Fibroblast of mammary gland (primary cell): ENCODE measurements around the gene KIAA1671.

ENCODE experiments used
- DNase-seq: peaks from one replicate; pipeline ENCODE4 v3.0.0-alpha.2; 2010; ENCODE audit warnings: low read depth
- H3K4me3 ChIP-seq: 2 replicates; pipeline ENCODE4 v1.5.1; 2011; ENCODE audit warnings: low read depth, mild to moderate bottlenecking, low read length, moderate library complexity; ENCODE audit not compliant: control insufficient read depth
- TF ChIP-seq, protein P1 (sequence below): conservative IDR thresholded peaks from 2 replicates; pipeline ENCODE4 v1.5.1; 2011; ENCODE audit warnings: low read depth, low read length, inconsistent platforms; ENCODE audit not compliant: control insufficient read depth, insufficient read depth

The KIAA1671 gene

DNA sequence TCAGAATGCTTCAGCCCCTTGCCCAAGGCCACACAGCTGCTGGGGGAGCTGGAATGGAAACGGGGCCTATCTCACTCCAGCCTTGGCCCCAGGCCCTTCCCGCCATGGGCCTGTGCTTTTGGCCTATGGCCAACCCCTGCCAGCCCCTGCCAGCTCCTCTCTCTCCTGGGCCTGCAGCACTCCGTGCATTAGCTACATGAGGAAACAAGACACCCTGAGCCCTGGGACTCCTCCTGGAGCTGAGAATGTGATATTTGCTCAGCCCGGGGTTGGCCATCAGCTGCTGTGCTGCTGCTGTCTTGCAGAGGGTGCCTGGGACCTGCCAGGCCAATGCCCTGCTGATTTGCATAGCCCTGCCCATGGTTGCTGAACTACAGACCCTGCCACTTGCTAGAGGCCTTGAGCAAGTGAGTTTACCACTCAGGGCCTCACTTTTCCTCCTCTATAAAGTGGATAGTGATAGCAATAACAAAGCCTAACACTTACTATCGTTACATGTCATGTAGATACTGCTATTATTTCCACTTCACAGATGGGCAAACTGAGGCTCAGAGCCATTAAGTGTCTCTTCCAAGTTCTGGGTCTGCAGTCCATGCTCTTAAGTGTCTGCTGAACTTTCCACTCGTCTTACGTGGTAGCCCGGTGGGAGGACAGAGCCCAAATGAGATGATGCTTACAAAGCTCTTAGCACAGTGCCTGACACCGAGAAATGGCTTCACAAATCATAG, 99.6 kb downstream of the KIAA1671 start:
- no peak overlapping the region for H3K4me3 ChIP-seq
- no peak for DNase-seq
- TF ChIP-seq, protein P1, sequence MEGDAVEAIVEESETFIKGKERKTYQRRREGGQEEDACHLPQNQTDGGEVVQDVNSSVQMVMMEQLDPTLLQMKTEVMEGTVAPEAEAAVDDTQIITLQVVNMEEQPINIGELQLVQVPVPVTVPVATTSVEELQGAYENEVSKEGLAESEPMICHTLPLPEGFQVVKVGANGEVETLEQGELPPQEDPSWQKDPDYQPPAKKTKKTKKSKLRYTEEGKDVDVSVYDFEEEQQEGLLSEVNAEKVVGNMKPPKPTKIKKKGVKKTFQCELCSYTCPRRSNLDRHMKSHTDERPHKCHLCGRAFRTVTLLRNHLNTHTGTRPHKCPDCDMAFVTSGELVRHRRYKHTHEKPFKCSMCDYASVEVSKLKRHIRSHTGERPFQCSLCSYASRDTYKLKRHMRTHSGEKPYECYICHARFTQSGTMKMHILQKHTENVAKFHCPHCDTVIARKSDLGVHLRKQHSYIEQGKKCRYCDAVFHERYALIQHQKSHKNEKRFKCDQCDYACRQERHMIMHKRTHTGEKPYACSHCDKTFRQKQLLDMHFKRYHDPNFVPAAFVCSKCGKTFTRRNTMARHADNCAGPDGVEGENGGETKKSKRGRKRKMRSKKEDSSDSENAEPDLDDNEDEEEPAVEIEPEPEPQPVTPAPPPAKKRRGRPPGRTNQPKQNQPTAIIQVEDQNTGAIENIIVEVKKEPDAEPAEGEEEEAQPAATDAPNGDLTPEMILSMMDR, result no peak

DNA sequence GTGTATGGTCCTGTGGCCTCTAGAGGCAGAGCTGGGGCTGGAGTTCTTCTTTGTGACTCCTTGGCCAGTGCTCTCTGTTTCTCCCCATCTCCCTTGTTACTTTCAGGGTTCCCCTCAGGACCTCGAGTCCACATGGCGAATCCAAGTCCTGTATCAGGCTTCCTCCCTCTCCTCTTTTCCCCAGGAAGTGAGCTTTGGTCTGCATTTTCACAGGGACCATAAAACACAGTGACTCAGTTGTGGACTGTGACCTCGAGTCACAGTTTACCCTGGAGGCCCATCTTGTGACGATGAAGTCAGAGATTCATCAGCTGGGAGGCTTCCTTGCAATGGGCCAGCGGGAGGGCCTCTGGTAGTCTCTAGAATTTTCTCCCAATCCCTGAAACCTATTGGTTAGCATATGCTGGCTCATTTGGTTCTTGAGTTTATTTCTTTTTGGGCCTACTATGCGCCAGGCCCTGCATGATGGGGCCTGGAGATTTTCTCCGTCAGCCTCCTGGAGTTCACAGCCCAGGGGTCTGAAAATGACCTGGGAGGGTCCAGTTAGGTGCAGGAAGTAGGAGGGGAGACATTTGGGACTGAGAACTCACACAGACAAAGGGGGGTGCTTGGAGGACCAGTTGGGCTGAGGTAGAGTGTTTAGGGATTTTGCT, 100.8 kb downstream of the KIAA1671 start:
- TF ChIP-seq, protein P1, result no peak
- DNase-seq, result peak; percentile 27
- H3K4me3 ChIP-seq, result no peak overlapping the region

DNA sequence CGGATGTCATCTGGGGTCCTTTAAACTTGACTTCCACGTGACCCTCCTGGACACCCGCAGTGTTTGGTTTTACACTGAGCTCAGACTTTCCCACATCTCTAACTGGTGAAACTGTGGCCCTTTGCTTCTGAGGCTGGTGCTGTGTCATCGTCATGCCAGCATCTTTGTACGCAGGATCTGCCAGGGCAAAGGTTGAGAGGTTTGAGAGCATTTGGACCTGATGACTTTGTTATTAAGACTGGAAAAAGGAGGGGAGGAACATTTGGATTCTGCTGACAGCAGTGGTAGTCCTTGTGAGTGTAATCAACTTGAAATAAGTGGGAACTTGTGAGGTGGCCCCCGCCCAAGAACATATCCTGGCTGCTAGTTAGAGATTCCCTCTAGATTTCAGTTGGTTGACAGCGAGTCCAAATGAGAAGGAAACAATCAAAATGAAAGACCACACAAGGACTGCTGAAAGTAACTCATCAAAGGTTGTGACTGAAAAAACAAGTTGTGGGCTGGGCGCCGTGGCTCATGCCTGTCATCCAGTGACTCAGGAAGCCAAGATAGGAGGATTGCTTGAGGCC, 102.5 kb downstream of the KIAA1671 start:
- no peak for DNase-seq
- no peak overlapping the region for H3K4me3 ChIP-seq
- TF ChIP-seq, protein P1, result no peak

DNA sequence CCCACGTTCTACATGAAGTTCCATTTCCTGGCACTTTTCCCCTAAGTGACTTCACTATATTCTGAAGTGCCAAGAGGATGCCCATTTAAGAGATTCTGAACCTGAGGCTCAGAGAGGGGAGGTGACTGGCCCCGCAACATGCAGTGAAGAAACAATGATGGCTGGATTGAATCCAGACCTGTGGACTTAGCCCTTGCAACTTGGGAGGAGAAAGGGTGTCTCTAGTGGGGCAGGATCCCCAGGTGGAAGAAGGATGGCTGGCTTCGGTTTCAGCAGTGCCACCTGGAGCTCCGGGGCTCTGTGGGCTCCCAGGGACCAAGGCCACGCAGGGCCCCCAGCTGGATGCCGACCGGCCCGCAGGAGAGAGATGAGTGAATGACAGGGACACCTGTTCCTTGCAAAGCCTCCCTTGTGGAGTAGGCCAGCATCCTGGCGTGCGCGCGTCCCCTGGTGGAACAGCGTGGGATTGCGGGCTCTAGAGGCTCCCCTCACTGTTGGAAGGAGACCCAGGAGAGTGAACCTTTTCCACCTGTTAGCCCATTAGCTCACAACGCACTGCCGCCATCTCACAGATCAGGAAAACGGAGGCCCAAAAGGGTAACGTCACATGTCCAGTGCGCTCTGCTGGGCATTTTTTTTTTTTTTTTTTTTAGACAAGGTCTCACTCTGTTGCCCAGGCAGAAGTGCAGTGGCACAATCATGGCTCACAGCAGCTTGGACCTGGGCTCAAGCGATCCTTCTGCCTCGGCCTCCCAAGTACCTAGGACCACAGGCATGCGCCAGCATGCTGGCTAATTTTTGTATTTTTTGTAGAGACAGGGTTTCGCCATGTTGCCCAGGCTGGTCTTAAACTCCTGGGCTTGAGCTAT, 104.7 kb downstream of the KIAA1671 start:
- peak; percentile 23 for DNase-seq
- TF ChIP-seq, protein P1, result peak; percentile 81
- no peak overlapping the region for H3K4me3 ChIP-seq

DNA sequence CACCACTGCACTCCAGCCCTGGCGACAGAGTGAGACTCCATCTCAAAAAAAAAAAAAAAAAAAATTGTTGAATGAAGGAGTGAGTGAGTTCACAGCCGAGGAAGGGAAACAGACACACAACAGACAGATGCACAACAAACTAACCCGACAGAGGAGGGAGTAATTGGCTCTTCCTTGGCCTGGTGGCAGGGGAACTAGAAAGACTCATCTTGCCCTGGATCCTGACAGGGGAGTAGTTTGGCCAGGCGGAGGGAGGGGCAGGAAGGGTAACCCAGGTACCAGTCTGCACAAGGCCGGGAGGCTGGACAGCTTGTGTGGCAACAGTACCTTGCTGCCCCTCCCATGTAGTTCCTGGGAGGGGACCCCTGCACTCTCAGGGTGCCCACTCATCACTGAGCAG, 106.9 kb downstream of the KIAA1671 start:
- no peak overlapping the region for H3K4me3 ChIP-seq
- TF ChIP-seq, protein P1, result no peak
- no peak for DNase-seq

DNA sequence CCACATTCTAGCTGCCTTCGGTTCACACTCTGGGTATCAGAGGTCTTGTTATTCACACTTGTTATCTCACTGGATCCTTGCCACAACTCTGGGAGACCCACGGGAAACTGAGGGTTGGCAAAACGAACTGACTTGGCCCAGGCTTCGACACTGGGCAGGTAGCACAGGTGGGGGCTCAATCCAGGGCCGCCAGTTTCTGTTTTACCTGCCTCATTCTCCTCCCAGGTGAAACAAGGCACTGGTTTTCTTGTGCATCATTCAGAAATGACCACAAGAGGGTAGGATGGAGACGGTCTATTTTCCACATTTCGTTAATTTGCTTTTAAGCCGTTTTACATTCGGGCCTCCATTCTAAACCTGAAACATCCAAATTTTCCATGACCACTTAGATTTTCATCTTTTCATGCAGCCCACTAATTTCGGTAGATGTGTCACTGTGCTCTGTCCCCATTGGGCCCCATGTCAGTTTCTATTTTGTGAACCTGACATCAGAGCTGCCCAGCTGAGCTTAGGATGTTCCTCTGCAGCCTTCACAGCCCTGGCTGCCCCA, 108.1 kb downstream of the KIAA1671 start:
- DNase-seq, result no peak
- TF ChIP-seq, protein P1, result no peak
- H3K4me3 ChIP-seq, result no peak overlapping the region
